Stimulated activated CD4-positive, alpha-beta T cell treated with anti-CD3 and anti-CD28 coated beads, TNF-alpha, amount 100 ng/mL, for 1 hour (primary cell): ENCODE results near the gene TCF12.

Source experiments
- DNase-seq, 3 donors: peaks; one replicate each; pipeline ENCODE4 v3.0.0-alpha.2; 2020; ENCODE audit warnings: low read depth in 3 of 3, low spot score in 1 of 3

Gene TCF12

DNA sequence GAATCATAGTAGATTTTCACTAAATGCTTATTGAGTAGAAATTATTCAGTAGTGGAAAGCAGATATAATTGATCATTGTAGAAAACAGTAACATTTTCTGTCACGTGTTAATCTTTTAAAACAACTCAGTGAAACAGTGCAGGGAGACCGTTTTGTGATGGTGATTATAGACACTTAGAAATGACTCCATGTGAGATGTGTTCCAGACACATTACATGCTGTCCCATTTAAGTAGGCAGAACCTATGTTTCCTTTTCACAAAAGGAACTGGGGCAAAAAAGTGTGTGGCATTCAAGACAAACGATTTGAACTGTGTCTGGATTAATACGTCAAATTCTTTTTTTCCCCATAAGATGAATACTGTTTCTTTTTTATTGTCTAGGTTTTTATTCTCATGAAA lies 126.5 kb downstream of the TCF12 start:
- no peak for DNase-seq

DNA sequence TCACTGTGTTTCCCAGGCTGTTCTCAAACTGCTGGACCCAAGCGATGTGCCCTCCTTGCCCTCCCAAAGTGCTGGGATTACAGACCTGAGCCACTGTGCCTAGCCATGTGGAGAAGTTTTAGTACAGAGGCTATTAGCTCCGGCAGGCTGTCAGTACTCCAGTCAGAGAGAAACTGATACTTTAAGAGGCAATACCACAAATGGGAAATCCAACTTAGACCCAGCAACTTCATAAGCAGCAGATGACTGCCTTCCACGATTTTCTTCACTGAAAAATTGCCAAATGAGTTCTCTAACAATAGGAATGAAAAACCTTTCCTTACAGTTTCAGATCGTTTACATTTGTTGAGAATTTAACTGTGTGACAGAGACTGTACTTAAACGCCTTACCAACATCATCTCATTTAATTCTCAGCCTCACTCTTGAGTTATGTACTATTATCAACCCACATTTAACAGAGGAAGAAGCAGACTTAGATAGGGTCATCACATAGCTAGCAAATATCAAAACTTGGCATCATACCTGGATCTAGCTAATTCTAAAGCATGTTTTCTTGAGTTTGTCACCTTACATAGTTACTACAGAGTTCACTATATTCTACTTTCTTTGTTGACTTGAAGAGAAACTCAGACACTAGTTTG lies 127.4 kb downstream of the TCF12 start:
- no peak for DNase-seq

DNA sequence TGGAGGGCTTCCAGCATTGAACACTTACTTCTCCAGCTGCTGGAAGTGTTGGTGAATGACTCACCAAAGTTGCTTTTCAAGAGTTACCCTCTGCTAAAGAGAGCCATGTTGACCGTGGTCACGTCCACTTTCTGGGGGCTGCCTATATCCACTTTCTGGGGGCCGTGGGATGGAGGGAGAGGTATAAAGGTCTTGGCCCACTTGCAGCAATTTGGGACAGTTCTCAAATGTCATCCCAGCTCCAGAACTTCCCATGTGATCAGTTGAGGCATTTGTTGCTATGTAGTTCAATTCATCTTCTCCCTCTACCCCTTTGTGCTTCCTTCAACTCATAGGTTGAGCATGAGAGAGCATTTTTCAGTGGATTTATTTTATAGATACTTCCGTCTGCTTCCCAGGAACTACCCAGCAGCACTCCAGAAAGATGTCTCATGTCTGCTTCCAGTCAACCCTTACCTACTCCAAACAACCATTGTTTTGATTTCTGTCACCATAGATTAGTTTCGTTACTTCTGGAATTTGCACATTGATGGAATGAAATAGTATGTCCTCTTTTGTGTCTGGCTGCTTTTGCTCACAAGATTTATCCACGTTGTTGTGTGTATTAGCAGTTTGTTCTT lies 130.6 kb downstream of the TCF12 start:
- DNase-seq = no peak

DNA sequence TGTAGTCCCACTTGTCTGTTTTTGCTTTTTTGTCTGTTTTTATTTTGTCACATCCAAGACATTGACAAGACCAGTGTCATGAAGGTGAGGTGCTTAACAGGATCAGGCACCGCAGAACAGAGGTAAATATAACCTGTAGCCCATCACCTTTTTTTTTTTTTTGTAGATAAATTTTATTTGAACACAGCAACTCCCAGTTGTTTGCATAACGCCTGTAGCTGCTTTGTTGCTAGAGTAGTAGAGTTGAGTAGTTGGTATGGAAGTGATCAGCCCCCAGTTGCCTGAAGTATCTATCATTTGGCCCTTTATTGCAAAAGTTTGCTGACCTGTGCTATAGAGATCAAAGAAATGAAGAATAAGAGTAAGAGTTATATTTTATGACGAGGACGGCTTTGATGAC lies 135.0 kb downstream of the TCF12 start:
- DNase-seq = no peak

DNA sequence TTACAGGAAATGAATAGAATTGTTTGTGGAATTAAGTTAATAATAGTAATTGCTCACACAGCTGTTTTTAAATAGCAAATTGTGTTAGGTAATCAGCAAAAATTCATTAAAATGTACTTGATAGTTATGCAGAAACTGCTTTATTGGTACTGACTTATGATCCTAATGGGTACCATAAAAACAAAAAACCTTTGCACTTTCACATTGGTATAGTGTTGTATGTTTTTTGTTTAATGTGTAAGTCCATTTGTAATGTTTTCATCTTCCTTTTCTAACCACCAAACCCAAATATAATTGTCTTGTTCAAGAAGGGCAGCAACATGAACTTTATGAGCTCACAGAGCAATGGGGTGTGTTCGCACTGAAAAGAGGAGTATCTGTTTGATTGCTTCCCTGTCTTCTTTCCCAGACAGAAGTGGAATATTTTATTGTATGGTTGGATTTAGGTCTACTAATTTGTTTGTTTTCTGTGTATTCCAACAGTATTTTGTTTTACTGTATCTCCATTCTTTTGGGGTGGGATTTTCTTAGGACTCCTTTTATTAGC lies 135.8 kb downstream of the TCF12 start:
- no peak for DNase-seq

DNA sequence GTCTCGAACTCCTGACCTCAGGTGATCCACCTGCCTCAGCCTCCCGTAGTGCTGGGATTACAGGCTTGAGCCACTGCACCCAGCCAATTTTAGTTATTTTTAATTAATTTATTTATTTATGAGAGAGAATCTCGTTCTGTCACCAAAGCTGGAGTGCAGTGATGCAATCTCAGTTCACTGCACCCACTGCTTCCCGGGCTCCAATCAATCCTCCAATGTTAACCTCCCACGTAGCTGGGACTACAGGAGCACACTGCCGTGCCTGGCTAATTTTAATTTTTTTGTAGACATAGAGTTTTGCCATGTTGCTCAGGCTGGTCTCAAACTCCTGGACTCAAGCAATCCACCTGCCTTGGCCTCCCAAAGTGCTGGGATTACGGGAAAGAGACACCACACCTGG lies 137.9 kb downstream of the TCF12 start:
- no peak for DNase-seq

DNA sequence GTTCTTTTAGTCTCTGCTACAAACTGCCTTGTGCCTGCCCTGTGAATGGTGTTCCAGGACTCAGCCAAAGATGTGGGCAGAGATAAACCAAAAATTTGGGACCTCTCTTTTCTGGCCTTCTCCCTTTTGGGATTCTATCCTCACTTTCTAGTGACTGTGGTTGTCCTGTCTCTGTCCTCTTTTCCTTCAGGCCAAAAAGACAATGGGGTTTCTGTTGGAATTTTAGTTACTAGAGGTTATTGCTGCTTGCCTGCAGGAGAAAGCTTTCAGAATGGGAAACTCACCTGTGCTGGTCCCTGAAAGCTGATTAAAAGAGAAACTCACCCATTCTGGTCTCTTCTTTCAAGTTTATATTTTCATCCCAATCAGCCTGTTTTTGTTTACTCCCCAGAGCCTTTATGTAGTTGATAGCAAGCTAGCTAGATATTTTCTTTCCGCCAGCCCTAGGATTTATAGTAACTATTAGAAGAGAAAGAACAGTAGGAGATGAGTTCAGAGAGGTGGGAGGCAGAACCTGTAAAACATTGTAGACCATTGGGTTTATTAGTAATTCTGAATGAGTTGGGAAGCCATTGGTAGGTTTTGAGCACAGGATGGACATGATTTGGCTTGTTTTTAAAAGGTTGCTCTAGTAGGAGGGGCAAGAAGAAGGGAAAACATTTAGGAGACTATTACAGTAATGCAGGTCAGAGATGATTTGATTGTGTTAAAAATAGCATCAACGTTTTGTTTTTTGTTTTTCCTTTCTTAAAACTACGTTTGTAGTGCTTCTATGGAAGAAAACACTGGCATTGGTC lies 138.9 kb downstream of the TCF12 start:
- DNase-seq = no peak

DNA sequence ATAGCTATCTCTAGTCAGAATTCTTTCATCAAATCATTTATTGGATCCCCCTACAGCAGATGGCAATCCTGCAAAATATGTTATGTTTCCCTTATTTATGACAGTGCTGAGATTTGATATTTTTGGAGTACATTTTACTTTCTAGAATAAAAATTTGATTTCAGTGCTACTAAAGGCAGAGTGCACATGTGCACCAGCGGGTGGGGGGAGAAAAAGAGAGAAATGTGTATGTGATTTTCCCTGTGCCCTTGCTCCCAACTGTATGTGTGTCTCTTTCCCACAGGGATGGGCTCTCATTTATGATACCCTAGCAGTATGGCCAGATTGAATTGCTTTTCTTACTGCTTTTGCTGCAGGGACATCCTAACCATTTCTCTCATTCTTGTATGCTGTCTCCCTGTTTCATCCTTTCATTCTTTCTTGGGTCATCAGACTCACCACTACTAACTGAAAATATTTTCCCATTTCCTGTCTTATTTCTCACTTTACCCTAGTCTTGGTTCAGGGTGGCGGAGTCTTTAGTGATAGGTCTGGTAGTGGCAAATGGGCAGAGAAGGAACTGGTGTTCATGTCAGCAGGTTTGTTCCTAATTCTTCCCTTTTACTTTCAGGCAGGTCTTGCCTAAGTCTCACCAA lies 140.7 kb downstream of the TCF12 start:
- DNase-seq = no peak

DNA sequence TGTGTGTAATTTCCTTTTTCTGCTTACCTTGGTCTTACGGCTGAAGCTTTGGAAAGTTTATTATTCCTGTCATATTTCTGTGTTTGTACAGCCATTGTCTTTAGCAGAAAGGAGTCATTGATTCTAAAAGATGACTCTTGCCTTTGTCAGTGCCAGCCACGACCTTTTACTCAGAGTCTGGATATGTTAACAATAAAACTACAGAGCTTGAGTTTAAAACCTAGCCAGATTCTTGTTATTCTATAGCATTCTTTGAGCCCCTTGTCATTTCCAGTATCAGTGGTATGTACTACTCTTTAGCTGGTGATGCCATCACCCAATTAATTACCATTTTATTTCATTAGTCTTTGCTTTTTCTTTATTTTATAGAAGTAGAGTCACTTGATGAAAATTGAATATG lies 142.4 kb downstream of the TCF12 start:
- DNase-seq = no peak

DNA sequence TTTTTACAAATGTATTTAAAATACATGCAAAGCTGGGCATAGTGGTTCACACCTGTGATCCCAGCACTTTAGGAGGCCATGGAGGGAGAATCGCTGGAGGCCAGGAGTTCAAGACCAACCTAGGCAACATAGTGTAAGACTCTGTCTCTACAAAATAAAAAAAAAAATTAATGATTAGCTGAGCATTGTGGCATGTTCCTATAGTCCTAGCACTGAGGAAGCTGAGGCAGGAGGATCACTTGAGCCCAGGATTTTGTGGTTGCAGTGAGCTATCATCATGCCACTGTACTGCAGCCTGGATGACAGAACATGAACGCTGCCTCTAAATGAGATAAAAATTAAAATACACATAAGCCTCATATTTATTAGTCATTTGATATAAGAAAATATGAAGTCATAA lies 142.8 kb downstream of the TCF12 start:
- no peak for DNase-seq

DNA sequence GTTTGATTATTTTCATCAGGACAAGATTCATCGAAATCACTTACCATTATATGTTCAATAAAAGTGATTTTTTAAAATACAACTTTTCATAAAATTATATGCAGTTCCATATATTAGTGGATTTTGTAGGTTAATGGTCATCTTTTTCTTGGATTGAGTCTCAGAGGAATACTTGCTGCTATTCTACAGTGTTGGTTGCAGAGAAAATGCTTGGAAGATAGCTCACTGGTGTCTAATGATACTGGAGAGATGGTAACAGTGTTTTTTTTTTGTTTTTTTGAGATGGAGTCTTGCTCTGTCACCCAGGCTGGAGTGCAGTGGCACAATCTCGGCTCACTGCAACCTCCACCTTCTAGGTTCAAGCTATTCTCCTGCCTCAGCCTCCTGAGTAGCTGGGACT lies 143.3 kb downstream of the TCF12 start:
- DNase-seq = no peak

DNA sequence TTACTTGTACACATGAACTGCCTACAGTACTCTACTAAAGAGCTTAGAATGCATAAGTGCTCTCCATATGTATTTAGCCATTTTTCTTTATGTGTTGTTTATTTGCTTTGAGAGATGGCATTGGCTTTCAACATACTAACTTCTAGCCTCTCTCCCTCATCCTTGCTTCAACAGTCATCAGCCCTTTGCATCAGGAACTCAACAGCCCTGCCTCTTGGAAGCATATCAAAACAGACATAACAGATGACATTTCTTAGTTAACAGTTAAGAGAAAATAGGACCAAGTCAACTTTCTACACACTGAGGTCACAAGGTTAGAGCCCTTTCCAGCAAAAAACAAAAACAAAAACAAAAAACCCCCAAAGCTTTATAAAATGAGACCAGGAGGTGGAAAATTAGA lies 145.6 kb downstream of the TCF12 start:
- DNase-seq = no peak

DNA sequence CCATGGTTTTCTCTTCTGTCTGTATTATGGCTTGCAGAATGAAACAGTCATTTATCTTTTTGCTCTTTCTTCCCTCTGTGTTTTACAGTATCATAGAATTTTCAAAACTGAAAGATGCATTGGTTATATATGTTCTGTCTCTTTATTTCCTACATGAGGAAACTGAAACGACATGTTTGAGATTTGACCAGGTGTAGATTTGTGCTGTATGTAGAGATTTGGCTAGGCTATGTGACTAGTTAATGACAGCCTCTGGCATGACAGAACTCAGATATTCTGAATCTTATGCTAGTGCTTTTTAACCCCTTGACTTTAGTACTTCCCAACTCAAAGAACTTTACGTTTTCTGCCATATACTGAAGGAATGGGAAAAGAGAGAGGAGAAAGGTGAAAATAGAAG lies 151.0 kb downstream of the TCF12 start:
- no peak for DNase-seq

DNA sequence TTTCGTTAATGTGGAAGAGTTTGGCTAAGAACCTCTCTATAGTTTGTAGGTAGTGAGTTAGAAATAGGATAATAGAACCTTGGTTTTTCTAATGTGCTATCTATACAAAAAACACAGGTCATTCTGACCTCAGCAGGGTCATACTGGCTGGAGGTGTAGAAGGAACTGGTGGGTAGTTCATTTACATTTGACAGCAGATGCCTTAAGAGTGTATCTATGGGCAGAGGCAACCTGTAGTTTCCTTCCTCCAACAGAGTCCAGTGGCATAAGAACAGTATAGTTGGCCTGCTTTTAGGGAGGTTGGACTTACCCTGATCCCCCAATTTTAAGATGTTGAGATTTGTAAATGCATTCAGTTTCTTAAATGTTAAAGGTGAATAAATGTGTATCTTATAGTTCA lies 152.2 kb downstream of the TCF12 start:
- DNase-seq = no peak

DNA sequence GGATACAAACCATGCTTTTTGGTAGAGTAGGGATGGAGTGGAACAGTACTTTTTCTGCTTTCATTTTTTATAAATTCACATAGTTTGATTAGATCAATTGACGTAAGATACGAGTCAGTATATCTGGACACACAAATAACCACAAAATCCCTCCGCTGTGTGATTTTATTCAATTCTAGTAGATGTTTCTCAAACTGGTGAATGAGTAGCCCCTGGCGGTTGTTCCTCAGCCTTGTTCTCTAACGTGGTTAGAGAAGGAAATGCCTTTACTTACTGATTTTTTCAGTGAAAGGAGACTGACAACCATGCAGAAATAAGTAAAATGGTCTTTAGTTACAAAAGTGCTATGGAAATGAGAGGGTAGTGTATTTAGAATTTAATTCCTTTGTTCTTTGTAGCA lies 161.0 kb downstream of the TCF12 start:
- DNase-seq = no peak

DNA sequence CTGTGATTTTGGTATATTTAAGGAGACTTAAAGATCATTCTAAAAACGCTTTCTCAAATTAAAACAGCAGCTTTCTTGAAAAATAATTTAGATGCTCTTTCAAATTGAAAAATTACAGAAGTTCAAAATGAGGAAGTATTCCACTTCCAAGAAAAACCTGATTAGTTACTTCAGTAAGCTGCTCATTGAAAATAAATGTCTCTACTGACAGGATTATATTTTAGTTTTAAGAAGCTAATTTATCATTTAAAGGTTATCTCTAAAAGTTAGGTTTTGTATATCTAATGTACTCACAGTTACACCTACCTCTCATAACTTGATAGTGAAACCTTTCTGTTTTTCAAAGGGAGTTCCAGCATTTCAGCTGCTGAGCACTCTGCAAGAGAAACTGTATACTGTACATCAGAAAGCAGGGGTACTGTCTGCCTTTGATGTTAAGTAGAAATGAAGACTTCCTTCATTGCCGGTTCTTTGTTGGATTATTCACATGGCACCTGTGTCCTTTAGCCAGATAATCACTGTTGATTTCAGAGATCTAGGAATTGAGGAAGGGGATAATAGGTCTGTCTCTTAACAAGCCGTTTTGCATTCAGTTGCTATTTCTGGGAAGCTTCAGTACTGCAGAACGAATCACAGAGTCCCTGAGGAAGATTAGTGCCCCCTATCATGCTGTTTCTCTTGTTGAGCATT lies 161.6 kb downstream of the TCF12 start:
- no peak for DNase-seq

DNA sequence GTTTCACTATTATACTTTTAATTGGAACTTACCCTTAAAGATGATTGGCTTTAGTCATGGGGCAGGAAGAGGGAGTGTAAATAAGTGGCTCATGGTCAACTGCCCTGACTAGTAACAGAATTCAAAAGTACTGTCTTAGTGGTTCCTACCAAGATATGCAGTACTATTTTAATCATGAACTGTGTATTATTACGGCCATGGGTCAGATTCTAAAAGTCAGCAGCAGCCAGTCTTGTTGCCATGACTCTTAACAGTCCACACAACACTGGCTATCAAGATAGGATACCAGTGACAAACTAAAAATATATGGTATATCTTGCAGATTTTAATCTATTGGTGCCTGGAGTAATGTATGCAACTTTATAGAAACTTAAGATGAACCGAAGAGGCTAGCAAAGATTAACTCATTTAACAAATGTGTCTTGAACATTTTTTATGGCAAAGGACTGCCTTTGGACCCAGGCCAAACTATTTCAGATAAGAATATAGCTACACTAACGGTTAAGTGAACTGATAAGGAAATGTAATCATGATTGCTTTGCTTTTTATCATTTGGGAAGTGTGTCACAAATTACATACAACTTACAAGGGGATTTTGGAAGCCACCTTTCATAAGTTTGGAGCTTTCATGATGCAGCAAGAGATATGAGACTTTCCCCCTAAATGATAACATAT lies 163.7 kb downstream of the TCF12 start:
- no peak for DNase-seq

DNA sequence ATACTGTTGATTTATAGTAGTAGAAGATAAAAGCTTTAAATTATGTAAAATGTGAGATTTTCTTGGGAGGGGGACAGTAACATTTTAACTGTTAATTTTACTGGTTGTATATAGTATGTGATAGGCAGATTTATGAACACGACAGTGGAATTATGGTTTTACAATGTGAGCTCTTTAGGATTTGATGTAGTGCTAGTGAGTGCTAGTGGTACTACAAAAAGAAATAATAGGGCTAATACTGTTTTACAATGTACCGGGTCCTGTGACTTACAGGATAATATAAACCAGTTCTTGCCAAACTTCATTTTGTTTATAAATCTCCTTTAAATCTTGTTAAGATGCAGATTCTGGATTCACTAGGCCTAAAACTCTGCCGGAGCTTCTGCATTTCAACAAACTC lies 165.7 kb downstream of the TCF12 start:
- DNase-seq = no peak

DNA sequence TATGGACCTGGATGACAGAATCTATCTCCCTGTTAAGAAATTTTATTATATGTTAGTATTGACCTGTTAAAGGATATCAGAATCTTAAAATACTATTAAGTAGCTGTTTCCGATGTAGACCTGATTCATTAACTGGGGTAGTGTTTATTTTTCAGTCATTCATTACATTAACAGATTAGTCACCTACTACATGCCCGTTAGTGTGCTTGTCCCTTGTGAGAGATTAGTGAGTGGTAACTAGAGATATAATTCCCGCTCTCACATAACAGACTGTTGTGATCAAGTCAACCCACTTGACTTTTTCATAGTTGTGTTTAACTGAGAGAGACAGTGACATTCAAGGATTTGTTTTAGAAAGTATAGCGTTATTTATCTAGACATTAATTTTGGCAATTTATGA lies 166.8 kb downstream of the TCF12 start:
- DNase-seq = no peak

DNA sequence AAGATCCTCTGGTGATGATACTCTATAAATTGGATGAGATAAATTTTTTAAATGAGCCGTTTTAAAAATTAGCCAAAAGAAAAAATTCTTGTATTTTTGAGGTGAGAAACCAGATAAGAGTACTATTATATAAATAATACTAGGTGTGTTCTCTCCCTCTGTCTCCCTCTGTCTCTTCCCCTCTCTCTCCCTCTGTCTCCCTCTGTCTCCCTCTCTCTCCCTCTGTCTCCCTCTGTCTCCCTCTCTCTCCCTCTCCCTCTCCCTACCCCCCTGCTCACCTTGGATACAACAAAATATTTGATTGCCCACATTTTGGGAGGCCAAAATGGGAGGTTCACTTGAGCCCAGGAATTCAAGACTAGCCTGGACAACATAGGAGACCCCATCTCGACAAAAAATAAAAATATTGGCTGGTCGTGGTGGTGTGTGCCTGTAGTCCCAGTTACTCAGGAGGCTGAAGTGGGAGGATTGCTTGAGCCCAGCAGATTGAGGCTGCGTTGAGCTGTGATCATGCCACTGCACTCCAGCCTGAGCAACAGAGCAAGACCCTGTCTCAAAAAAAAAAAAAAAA lies 168.5 kb downstream of the TCF12 start:
- DNase-seq = no peak
